Islet of Langerhans (tissue), 1 donor: Measurements from ENCODE around the gene TCEANC2.

ENCODE experiments used
- FAIRE-seq: peaks from one replicate; lab custom pipeline; 2011; peaks lifted over from hg19 to GRCh38; lab: Jason Lieb, UNC

TCEANC2 gene

DNA sequence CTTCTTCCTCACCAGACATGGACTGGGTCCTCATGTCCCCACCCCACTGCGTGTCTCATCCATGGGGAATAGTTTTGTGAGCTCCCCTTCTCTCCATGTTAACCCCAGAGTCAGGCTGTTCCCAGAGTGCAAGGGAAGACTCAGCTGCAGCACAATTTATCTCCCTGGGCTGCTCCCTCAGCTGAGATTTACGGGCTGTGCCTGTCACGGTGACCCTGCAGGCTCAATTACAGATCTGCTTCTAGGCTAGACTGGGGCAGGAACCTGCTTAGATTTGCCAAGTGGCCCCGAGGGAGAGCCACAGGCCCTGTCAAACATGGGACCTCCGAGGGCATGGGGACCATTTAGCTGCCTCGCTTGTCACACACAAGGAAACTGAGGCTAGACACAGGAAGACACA lies 61.5 kb downstream of the TCEANC2 start:
- FAIRE-seq = no peak

DNA sequence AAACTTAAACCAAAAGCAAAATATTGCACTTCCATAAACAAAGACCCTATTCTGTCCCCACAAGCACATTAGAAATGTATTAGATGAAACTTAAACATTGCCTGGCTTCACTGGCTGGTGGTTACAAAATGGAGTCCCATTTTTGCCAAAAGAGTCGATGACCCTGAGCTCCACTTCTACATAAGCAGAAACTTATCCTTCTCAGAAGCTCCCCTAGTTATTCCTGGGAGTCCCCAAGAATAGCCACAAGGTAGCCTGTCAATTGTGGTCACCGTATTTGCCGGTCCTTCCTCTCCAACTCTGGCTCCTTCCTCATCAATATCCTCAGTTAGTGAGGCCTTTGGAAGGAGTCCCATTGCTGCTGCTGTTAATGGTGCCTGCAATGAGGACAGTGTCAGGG lies 62.1 kb downstream of the TCEANC2 start:
- no peak for FAIRE-seq

DNA sequence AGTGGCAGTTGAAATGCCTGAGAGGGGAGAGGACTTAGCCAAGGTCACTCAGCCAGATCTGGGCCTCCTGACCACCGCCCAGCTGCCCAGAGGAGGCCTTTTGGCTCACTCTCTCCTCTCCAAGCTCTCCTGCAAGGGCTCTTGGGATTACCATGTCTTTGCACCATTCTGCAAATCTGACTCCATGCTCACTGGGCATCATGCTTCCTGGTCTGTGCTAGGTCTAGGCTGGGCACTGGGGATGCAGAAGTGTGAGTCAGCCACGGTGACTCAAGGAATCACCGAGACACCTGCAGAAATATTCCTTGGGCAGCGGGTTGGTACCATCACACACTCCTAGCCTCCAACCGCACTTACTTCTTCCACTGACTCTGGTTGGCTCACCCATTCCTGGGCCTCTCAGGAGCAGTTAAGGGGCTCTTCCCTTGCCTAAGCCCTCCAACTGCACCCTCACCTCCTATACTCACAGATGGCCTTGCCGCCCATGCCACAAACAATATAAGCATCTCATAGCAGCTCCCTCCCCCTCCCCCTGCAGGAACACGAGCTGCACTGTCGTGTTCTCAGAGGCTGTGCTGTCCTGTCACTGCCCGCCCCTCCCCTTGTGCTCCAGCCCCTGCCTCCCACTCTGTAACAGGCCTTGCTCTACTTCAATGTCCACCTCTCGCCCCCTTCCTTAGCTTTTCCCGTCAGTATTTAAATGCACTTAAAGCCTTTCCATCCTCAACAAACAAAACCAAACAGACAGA lies 64.6 kb downstream of the TCEANC2 start:
- no peak for FAIRE-seq

DNA sequence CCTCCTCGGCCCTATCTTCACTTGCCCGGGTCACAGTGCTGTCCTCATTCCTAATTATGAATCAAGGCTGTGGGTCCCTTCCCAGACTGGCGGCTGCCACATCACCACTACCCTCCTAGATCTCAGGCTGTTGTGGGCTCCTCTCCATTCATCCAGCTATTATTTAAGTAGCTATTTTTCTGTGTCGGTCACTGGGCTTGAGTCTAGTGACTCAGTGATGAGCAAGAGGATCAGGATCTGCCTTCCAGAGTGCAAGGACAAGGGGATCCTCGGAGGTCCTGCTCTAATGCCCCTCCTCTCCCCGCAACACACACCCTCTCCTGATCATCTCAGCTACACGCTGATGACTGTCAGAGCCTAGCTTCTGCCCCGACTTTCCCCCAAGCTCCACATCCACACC lies 65.3 kb downstream of the TCEANC2 start:
- no peak for FAIRE-seq

DNA sequence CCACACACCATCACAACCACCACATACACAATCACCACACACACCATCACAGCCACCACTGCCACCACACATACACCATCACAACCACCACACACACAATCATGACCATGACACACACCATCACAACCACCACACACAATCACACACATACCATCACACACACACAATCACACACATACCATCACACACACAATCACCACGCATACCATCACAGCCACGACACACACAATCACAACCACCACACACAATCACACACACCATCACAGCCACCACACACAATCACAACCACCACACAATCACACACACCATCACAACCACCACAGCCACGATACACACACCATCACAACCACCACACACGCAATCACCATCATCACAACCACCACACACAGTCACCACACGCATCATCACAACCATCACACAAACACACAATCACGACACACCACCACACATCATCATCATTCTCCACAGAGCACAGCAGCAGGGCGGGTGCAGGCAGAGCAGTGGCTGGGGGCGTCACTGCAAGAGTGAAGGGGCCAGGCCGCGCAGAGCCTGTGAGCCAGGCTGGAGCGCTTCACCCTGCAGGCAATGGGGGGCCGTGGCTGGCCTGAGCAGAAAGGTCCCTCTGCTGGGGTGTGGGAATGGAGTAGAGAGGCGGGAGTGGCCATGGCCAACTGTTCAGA lies 66.8 kb downstream of the TCEANC2 start:
- FAIRE-seq = no peak

DNA sequence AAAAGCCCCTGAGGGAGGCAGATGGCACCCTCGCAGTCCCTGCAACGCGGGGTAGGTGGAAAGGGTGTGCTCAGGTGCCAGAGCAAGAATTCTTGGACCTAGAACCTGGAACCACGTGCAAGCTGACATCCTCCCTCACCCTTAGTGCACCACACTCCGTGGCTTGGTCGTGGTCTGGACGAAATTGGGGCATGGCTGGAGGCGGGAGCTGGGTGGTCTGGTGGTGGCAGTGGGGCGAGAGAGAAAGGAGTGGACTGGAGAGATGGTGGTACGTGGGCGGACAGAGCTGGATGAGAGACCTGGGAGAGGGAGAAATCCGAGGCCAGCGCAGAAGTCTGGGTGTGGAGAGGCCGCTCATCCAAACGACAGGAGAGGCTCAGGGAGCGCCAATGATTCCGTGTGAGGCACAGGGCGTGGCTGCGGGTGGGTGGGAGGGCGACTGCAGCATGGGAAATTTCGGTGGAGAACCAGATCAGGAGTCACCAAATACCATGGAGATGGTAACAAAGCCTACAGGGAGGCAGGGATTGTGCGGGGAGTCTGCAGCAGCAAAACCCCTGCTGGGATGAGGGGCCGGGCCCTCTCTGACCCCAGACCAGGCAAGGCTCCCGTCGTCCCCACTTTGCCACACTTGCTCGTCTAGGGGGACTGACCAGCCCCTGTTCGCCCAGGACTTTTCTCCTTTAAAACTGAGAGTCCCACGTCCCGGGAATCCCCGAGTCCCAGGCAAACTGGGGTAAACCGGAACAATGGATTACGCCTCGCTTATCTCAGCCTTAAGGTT lies 67.5 kb downstream of the TCEANC2 start:
- no peak for FAIRE-seq

DNA sequence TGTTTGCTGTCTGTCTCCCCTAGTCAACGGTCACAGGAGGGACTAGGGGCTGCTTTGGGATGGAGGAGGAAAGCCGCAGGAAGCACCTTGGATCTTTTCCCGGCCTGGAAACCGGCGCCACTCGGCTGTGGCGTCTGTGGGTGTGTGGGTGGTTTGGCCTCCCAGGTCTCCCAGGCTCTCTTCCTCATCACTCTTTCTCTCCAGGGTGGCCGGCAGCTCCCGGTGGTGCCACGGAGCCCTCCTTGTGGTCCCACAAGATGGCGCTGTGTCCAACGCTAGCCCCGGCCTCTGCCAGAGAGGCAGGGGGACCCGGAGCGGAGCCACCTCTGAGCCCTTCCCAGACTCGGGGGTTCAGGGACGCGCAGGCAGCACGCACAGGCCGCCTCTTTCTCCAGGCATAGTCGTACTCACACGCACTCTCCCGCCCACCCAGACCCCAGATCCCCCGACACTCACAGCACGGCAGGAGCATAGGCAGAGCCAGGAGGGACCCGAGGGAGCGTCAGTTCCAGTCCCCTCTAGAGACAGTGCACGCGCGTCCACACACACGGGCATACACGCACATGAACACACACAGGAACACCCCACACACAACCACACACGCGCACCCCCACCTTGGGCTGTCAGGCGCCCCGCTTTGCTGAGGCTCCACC lies 68.2 kb downstream of the TCEANC2 start:
- no peak for FAIRE-seq

DNA sequence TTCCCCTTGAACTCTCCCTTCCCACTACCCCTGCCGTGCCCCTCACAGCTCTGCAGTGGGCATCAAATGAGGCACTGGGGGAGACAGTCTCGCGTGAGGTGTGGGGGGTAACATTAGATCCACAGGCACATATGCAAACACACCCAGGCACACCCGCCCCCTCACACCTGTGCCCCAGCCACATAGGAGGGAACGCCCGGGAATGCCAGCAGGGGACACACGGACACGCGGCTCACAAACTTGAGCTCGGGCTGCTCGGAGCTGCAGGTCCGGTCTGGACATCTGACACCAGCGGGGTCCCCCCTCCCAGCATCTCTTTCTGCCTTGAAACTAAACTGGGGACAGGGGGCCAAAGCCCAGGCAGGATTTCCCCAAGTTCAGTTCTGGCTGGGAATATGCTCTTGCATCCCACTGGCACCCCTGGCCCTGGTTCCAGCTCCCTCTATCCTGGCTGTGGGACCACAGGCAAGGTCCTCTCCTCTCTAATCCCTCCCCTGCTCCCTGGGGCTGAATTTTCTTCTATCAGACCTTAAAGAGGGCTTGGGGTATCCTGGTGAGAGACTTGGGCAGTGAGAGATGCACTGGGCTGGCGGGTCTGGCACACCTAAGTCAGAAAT lies 68.8 kb downstream of the TCEANC2 start:
- FAIRE-seq = no peak

DNA sequence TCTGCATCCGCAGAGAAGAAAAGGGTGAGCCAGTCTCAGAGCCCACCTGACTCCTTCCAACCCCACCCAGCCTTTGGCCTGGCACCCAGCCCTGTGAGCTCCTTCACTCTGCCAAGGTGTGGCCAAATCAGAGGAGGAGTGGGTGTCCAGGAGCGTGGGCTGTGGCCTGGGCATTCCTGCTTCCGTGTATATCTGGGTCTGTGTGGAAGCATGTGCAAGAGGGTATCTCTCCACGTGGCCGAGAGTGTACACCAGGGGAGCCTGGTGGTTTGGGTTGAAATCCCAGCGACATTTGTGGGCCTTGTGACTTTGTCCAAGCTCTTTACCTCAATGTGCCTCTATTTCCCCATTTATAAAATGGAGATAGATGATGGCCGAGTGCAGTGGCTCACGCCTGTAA lies 69.6 kb downstream of the TCEANC2 start:
- FAIRE-seq = no peak

DNA sequence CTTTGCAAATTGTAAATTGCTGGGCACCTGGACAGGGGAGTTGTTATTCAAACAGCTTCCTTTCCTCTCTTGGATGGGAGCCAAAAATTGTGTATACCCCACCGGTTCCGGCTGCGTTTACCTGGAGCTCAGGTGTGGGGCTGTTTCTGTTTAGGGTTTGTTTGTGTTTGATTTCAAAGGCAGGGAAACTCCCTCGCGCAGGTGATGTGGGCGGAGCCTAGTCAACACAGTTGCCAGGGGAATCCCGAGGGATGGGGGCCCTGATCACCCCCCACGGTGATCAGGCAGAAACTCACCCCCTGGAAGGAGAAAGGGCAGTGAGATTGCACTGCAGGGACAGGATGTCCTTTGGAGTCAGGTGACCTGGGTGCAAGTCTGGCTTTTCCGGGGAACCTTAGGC lies 71.1 kb downstream of the TCEANC2 start:
- FAIRE-seq = no peak

DNA sequence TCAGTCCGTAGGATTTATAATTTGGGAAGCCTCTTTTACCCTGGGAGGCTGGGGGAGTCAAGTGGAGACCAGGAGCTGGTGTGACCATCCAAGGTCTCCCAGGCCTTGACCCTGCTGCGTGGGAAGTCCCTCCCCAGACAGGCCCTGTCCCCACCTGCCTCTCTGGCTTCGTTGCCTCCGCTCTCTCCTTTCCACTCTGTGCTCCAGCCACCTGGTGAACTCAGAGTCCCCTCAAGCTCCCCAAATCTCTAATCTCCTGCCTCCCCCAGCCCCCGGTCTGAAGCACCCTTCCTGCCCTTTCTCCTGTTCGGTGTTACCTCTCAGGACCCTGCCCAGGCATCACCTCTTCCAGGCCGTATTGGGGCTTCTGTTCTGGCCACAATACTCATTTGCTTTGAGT lies 71.5 kb downstream of the TCEANC2 start:
- FAIRE-seq = no peak

DNA sequence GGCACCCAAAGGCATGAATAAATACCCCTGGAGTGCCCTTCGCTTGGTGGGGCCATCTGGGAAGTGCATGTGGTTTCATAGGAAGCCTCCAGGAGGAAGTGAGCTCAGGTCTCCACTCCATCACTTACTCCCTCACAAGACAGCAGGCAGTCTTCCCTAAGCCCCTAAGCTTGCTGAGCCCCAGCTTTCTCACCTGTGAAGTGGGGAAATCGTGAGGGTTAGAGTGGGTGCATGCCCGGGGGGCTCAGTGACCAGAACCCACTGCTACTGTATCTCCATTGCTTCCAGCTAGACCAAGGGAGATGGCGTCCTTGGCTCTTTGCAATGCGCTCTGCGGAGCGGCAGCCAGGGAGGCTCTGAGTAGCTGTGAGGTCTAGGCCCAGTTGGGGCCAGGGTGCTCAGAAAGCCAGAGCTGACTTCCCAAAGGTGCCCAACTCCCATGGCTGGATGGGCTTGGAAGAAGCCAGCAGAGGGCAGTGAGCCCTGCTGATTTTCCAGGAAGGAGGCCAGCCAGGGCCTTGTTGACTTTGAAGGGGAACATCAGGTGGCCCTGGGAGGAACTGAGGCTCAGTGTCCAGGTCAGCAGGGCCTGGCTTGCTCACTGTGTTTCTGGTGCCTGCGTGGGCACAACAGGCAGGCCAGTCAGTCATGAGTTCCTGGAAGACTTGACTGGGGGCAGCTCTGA lies 72.1 kb downstream of the TCEANC2 start:
- FAIRE-seq = no peak

DNA sequence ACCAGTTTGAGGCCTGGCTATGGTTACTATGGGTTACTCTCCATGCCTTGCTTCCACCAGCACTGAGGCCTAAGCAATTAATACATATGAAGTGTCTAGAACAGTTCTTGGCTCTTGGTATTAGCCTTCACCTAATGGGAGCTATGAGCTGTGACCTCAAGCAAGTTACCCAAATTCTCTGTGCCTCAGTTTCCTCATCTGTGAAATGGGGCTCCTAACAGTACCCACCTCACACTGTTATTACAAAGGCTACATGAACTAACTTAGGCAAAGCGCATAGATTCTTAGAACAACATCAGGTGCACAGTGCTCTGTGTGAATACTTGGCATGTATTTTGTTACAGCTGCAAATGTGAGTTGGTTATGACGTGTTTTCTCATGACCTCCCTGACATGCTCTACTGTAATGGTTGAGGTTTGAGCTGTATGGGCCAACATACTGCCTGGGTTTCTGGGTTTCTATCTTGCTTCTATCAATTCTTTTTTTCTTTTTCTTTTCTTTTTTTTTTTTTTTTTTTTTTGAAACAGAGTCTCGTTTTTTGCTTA lies 72.9 kb downstream of the TCEANC2 start:
- no peak for FAIRE-seq

DNA sequence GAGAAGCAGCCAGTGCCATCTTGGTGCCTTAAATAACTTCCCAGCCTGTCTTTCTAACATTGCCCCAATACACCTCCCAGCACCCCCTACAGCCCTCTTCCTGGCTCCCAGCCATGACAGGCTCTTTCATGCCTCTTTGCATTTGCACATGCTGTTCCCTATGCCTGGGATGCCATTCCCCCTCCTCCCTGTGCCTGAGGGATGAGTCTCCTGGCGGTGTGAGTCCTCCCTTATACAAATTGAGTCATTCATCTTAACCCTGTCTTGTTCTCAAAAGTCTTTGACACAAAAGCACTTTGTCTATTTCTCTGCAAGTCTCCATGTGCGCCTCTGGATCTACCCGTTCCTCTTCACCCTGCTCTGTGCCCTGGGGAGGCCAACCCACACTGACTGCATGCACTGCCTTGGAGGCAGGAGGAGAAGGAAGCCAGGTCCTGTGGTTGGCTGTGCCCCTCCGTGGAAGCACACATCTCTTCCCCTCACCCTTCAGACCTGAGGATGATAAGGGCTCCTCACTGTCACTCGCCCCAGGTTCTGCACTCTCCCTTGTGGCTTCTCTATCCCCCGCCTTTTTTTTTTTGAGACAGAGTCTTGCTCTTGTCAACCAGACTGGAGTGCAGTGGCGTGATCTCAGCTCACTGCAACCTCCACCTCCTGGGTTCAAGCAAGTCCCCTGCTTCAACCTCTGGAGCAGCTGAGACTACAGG lies 74.3 kb downstream of the TCEANC2 start:
- FAIRE-seq = no peak

DNA sequence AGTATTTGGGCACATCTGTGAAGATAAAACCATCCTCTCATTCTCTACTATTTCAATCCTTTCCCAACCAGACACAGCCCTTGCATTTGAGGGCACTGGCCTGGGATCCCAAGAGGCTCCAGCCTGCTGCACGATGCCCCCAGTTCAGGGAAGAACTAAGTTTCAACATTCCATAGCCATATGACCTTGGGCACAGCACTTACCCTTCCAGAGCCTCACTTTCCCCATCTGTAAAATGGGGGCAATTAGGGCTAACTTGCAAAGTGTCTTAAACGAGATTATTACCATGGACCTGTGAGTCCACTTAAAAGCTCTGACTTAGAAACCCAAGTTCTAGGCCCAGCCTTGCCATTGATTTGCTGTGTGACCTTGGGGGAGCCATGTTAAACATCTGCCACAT lies 76.5 kb downstream of the TCEANC2 start:
- no peak for FAIRE-seq

DNA sequence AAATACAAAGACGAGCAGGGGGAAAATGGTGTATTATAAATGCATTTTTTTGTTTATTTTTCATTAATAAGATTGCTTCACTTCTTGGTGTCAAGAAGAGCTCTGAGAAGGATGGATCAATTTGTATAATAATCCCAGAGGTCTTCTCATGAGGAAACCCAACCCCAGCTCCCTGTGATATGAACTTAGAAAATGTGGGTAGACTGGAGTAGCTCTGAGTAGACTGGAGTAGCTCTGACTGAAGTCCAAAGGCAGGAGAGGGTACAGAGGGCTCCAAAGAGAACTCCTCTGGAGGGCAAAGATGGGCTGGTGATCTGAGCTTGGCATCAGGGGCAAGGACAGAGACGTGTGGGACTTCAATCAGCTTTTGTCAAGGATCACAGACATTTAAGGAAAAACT lies 78.0 kb downstream of the TCEANC2 start:
- no peak for FAIRE-seq

DNA sequence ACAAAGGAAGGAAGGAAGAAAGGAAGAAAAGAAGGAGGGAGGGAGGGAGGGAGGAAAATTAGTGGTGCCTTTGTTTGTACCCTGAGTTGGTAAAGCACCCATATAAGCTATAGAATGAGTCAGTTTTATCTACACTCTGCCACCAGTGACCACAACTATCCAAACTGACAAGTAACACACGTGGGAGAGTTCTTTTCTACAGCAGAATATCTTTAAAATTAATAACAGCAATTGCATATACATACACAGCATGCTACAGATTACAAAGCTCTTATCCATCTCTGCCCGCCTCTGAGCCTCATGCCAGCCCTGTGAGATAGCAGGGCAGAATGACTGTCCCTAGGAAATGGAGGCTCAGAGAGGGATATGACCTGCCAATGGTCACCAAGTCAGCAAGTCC lies 79.1 kb downstream of the TCEANC2 start:
- FAIRE-seq = no peak

DNA sequence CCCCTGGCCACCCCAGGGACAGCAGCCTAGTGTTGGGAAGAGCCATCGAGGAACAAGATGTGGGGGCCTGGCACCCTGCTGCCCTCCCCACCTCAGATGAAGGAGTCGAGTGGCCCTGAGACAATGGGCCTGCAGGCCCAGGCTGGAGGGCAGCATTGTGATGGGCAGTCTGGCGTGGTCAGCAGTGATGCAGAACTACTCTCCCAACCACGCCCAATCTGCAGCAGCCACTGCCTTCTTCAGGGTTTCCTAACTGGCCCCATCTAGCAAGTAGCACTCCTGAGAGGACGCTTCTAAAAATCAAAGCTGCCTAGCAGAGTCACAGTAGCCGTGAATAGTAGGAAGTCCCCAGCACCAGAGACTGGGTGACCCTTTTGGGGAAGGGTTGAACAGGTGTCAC lies 80.9 kb downstream of the TCEANC2 start:
- no peak for FAIRE-seq

DNA sequence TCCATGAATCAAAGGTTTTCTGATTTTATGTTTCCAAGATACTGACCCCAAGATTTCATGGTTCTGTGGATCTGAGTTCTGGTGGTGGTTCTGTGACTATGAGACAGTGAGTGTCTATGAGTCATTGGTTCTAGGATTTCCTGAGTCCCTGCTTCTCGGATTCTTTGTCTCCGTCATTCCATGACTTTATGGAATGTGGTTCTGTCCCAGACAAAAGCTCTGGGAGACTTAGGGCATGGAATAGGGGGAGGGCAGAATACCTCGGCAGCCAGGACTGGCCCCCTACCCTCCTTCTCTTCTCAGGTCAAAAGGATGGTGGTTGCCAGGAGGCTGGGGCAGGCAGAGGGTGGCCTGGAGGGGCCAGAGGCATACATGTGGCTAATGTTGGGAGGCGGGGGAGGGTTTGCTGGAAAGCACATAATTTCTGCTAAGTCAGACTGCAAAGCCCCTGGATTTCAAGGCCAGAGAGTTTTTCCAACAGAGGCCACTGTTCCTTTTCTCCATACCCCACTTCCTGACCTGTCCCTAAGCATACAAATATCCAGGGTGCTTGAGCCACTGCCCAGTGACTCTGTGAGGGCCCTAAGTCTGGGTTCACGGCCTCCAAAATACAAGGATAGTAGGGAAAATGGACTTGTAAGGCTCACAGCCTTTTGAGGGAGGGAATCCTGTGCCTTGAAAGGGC lies 82.2 kb downstream of the TCEANC2 start:
- no peak for FAIRE-seq

DNA sequence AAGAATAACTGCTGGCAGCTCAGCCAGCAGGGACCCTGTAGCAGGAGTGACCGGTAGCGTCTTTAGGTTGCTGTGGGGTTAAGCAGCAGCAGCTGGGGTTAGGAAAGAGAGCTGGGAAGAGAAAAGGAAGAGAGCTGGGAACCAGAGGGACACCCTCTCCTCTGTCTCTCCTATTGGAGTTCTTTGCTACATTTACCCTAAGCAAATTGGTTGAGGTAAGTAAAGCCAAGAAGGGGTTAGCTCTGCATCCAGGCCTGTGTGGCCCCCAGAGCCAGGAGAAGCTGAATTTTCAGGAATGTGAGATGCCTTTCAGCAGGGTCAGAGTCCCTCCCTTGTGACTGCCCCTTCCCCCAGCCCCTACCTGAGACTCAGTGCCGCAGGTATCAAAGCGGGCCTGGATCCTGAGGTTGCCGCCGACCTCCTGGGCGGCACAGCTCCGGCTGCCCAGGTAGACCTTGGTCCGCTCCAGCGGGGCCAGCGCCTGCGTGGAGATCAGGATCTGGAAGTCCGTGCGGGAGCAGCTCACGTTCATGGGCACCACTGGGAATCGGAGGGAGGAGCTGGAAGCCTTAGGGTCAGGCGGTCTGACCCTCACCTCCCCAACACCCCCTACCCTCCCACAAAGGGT lies 83.0 kb downstream of the TCEANC2 start:
- no peak for FAIRE-seq
